ENCODE results near the gene WDR11.

The WDR11 gene

DNA sequence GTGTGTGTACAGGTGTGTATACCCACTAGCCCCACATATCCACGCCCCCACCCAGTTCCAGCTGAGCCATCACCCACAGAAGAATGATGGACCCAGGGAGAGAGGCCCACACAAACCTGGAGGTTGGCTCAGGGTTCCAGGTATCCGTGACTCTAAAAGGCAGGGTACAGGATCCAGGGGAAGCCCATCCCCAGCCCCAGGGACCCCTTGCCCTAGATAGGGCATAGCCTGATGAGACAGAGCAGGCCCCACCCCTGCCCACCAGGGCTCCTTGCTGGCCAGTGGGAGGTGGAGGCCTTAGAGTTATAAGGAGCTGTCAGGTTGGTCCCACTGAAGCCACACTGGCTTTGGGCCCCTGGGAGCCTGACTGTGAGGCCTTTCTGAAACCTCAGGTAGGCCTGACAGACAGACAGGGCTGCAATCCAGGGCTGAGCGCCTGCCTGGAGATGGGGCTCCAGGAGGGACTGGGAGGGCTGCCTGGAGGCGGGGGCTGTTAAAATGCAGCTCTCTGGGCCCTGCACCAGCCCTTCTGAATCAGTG is 93.5 kb downstream of the WDR11 start:
- DNase-seq (ENCODE audit: low spot score) = no peak

- no peak for DNase-seq (ENCODE audit: low spot score)
Observed at GRCh38 chr10:120945182-120945581, 94.0 kb downstream of the WDR11 start.

GRCh38 chr10:120945801-120946302 is 94.7 kb downstream of the WDR11 start:
- peak; percentile 13 for DNase-seq (ENCODE audit: low spot score)

DNA sequence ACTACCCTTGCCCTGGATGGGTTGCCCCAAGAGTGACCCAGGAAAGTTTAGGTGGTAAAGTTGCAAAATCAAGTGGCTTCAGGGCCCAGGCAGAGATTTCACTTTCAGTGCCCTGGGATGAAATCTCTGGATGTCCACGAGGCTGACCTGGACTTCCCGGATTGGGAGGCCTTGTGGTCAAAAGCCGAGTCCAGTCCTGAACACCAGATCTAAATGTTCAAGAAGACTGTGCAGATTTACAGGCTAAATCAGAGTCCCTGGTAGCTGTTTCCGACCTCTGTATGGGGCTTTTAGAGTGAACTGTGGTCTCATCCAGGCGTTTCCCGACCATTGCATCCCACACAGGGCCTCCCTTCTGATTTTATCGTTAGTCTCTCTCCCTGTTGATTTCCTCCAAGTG is 95.3 kb downstream of the WDR11 start:
- DNase-seq (ENCODE audit: low spot score) = no peak

- DNase-seq (ENCODE audit: low spot score) = no peak
Observed at GRCh38 chr10:120948889-120949608, 97.9 kb downstream of the WDR11 start.

- no peak for DNase-seq (ENCODE audit: low spot score)
Observed at GRCh38 chr10:120949609-120950031, 98.5 kb downstream of the WDR11 start.

DNA sequence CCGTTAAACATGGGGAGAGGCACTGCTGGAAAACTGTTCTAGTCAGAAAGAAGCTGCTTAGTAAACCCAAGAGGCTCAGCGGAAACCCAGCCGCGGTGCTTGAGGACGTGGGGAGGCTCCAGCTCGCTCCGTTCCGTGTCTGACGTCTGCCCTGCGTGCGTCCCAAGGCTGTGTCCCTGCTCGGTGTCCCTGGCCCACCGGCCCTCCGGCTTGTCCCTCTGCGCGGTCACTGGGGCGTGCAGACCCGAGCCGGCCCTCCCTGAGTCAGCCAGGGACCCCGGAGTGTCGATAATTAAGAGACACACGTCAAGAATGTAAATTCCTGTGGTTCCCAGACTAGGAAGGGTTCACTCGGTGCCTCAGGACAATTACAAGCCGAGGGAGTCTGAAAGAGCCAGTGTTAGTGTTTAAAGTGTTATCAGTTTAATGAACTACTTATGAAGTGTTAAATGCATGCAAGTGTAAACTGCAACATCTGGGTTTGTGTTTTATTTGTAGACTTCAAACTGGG is 98.9 kb downstream of the WDR11 start:
- no peak for DNase-seq (ENCODE audit: low spot score)

DNA sequence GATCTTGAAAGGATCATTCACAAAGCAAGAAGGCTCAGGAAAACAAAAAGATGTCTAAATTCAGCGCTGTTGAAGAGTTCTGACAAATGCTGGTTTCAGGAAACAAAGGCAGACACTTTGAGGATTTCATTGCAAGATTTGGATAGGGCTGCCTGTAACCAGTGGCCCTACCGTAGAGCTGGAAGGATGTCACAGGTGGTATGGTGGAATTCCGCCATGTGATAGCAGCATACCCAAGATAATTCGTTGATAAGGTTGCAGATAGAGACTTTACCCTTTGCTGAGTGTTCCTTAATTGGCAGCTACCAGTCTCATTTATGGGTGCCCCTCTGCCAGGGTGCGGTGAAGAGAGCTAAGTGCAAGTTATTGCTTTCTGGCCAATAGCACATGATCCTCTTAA is 100.1 kb downstream of the WDR11 start:
- DNase-seq (ENCODE audit: low spot score) = no peak

GRCh38 chr10:120953897-120954296 is 102.7 kb downstream of the WDR11 start:
- DNase-seq (ENCODE audit: low spot score) = no peak

Data from cerebellar cortex (tissue), 1 donor.